GM12892 (cell line): ENCODE measurements around the gene FCN2.

ENCODE experiments used
- POLR2A ChIP-seq: IDR thresholded peaks from 2 replicates; pipeline ENCODE4 v1.6.1; 2011; ENCODE audit warnings: low read depth, low read length, control low read depth
- POLR2AphosphoS5 ChIP-seq: IDR thresholded peaks from 2 replicates; pipeline ENCODE4 v1.6.1; 2011; ENCODE audit warnings: low read depth, low read length, control low read depth
- TAF1 ChIP-seq: IDR thresholded peaks from 2 replicates; pipeline ENCODE4 v1.6.1; 2011; ENCODE audit warnings: low read depth, mild to moderate bottlenecking, control low read depth, low read length, borderline replicate concordance

DNA sequence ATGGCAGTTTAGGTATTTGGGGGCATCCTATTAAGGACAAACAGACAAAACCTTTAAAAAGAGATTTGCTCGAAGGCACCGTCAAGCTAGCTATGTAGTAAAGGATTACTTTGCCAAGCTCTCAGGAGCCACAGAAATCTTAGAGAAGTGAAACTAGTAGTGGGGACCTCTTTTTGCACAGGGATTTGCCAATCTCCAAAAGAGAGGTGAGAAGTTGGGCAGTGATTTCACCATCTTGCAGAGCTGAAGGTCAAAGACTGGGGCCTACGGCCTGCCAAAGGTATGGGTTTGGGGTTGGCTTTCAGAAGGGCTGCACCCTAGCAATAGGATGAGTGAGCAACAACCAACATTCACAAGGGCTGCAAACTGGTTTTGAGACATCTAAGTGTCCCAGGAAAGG lies 38.7 kb downstream of the FCN2 start:
- TF ChIP-seq POLR2AphosphoS5 = no peak
- no peak for TF ChIP-seq TAF1
- no peak for TF ChIP-seq POLR2A
